ENCODE results near the gene LCP2.
"Not testable (repeated sequence)": the region's sequence is repeated elsewhere in the genome, so short reads cannot be mapped to it uniquely, and the experiment has no call there.

The LCP2 gene

GRCh38 chr5:170273968-170274710 lies 23.4 kb downstream of the LCP2 start:
- no peak for DNase-seq (ENCODE audit: low read depth in 2 of 2)

DNA sequence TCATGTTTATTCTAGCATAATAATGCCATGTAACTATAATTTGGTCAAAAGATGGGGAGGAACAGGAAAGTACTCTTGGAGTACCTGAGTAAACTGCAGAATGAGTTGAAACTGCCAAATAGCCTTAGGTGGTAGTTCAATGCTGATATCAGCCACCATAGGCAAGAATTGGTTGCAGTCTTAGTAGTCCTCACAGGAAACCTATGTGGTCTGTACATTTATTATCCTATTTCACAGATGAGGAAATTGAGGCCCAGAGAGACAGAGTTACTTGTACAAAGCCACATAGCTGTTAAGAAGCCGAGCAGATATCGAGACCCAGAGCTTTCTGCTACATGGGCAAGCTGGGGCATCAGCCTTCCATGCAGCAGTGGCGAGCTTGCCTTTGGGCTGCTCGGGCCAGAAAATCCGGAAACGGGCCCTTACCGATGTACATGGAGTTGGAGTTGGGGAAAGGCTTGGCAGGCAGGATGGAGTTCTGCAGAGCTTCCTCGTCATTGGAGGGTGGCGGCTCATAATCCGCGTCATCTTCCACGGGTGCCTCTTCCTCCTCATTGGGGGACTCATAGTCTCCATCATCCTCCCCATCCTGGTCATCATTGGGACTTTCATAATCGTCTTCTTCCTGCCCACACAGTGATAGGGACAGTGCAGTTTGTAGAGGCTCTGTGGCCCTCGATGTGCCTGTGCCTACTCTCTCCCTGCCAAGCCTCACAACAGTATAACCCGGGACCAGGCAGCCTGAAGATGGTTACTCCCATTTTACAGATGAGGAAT lies 27.1 kb downstream of the LCP2 start:
- DNase-seq (ENCODE audit: low read depth in 2 of 2) = no peak

- DNase-seq (ENCODE audit: low read depth in 2 of 2) = no peak
Observed at GRCh38 chr5:170269579-170269978, 28.0 kb downstream of the LCP2 start.

GRCh38 chr5:170268884-170269283 lies 28.7 kb downstream of the LCP2 start:
- DNase-seq (ENCODE audit: low read depth in 2 of 2) = no peak

DNA sequence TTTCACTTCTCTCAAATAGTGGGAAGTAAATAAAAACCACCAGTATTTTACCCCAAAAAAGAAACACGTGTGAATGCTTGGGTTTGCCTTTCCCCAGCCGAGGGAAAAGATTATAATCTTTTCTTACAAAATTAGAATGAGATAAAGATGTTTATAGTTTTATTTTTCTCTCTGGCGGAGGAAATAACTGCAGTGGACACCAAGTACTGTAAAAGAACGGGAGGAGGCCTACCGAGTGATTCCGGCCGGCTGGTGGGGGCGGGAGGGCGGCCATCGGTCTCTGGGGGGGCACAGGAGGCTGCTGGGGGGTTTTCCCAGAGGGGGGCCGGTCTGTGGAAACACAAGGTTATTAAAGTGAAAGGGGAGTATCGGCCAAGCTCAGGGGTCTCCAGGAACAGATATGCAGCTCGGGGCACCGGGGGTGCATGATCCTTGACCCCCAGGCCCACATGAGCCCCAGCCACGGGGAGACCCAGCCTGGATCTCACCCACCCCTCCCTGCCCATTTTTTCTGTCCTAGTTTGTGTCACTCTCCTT lies 29.4 kb downstream of the LCP2 start:
- DNase-seq (ENCODE audit: low read depth in 2 of 2) = no peak

DNA sequence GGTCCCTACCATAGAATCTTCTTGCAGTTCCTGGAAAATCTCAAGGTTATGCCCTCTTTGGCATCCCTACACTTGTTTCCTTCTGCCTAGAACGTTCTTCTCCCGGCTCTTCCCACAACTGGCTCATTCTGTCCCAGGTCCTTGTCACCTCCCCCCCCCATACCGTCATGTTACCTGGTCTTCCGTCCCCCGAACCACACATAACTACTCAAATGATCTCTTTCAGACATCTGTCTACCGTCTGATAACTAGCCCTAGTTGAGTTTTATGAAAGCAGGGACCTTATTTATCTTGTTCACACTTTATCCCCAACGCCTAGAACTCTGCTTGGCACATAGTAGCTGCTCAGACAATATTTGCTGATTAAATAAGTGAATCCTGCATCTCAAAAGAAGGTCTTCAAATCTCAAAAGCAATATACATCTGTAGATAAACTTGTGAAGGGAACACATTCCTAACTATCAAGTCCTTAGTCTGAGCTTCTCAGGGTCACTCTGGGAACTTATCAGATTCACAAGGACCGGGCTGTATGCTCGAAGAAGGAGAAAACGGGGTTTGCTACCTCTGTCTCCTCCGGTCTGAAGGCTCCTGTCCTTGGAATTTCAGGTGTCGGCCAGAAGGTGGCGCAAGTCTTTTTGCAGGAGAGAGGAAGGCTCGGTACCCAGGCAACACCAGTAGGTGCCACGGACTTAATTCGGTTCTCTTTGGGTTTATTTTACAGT lies 30.0 kb downstream of the LCP2 start:
- peak; percentile 43 to 61 for DNase-seq (ENCODE audit: low read depth in 2 of 2)

DNA sequence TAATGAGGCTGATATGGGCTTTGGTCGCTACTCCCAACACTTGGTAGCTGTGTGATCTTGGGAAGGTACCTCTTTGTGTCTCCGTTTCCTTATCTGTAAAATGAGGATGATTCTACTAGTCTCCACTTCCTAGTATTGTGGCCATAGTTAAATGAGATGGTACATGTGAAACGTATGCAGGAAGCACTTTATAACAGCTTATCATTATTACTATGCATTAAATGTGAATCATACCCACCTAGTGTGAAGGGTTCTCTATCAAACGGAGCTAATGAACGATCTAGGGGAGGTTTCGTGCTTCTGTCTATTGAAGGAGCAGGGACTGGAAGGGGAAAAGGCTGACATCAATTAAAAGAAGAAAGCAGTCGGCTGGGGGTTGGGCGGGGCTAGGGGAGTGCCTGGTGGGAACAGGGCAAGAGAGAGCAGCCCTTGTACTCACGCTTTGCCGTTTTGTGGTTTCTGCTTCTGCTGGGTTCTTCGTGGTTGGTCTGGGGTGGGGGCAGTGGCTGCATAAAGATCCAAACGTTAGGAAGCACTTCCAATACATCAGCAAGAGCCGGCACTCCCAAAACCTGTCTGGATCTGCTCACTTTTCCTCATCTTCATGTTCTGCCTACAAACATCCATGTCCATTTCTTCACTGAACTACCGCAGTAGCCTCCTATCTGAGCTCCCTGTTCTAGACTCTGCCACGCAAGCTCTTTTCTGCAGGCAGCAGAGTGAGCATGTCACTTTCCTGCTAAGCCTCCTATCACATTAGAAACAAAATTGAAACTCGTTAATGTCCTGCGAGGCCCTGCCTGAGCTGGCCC lies 30.8 kb downstream of the LCP2 start:
- DNase-seq (ENCODE audit: low read depth in 2 of 2) = no peak

GRCh38 chr5:170265522-170265921 lies 32.1 kb downstream of the LCP2 start:
- DNase-seq (ENCODE audit: low read depth in 2 of 2) = no peak

DNA sequence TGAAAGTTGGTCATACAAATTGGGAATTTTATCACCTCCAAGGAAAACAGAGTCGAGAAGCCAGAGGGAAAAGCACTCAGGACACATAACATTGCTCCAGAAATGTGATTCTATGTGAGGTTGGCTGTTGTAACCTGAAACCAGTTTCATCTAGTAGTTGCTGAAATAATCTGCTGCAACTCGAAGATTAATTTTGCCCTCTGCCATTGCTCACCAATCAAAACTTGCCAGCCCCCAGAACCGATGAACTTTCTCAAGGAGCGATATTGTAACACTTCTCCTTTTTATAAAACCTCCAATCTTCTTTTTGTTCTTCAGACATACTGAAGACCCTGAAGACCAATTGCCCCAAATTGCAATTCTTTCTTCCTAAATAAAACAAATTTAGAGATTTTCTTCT lies 33.7 kb downstream of the LCP2 start:
- no peak for DNase-seq (ENCODE audit: low read depth in 2 of 2)

- DNase-seq (ENCODE audit: low read depth in 2 of 2) = no peak
Observed at GRCh38 chr5:170262061-170263045, 35.2 kb downstream of the LCP2 start.

DNA sequence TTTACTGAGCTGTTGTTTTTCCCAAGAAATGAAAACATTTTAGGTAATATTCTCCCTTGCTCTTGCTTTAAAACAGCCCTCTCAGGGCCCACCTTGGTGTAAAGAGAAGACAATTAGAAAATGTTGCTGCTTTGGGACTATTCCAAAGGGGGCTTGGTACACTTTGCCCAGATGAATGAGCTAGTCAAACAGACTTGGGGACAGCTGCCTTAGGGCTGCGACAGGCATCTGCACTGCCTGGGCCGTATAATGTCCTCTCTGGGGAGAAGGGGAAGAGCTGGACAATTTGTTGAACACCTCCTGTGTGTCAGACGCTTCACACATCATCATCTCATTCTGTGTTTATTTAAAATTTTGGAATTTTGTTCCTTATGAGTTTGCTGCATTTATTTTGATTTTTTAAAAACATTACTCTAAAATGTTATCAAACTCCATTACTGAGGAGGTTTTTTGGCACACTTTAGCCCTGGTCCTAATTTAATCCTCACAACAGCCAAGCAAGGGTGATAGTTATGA lies 36.0 kb downstream of the LCP2 start:
- DNase-seq (ENCODE audit: low read depth in 2 of 2) = no peak

DNA sequence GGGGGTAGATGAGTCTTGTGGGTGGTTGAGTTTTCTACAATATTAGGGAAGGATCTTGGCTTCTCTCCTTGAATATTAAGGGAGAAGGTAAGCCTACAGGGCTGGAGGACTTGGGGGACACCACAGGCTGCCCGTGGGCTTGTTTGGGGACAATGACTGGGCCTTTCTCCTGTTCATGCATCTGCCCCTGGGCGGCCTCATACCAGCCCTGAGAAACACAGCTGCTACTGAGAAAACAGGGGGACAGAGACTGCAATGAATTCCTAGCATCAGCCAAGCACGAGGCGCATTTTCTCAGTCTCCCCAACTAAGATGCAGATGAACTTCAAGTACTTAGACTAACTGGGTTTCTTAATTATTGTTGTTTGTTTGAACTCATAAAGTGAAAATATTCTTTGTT lies 40.2 kb downstream of the LCP2 start:
- DNase-seq (ENCODE audit: low read depth in 2 of 2) = no peak

GRCh38 chr5:170256571-170256970 lies 41.0 kb downstream of the LCP2 start:
- no peak for DNase-seq (ENCODE audit: low read depth in 2 of 2)

DNA sequence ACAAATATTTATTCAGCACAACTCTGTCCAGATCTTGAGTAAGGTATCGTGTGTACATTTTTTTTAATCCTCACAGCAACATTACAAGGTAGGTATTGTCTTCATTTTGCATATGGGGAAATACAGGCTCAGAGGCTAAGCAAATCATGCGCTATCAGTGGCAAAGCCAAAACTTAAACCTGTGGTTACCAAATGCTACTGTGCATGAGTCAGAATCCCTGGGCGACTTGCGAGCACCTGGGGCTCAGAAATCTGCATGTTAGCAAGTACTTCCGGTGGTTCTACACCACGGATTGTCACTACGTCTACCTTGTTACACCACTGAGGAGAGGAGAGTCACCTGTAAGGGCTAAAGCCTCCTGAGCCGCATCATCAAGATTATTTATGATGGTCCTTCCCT lies 43.5 kb downstream of the LCP2 start:
- DNase-seq (ENCODE audit: low read depth in 2 of 2) = no peak

GRCh38 chr5:170252720-170253350 lies 44.7 kb downstream of the LCP2 start:
- no peak for DNase-seq (ENCODE audit: low read depth in 2 of 2)

- no peak for DNase-seq (ENCODE audit: low read depth in 2 of 2)
Observed at GRCh38 chr5:170252109-170252508, 45.5 kb downstream of the LCP2 start.

DNA sequence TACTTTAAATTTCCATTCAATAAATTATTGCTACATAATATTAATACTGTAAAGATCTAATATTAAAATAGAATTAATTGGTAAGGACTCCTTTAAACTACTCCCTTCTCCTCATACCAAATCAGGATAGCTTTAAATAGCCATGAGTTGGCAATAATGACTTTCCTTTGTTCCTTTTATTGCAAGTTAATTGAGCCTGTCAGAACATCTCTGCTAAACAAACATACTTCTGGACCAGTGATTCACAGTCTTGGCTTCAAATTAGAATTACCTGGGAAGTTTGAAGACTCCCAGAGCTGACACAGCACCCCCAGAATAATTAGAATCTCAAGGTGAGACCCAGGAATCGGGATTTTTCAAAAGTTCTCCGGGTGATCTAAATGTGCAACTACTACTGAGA lies 46.1 kb downstream of the LCP2 start:
- DNase-seq (ENCODE audit: low read depth in 2 of 2) = no peak

DNA sequence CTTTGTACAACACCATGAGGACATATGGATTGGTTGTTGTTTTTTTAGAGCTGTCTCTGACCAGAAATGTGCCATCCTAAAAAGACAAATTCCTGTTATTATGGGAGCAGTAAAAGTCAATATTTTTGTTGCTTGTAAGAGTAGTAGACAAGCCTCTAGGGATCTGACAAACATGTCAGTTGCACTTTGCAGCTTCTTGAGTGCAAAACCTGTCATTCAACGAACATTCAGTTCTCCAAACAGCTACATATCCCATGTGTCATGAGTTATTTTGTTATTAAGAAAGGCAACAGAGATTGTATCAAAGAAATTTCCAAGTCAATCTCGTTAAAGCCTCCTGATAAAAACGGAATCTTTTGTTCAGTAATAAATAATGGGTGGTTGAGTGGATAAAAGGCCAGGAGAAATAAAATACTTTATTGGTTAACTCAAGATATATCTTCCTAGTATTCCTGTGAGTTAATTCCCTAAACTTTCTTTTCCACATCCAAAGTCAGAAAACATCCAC lies 46.7 kb downstream of the LCP2 start:
- DNase-seq (ENCODE audit: low read depth in 2 of 2) = no peak

- no peak for DNase-seq (ENCODE audit: low read depth in 2 of 2)
Observed at GRCh38 chr5:170249355-170249754, 48.2 kb downstream of the LCP2 start.

GRCh38 chr5:170248931-170249227 lies 48.7 kb downstream of the LCP2 start:
- DNase-seq (ENCODE audit: low read depth in 2 of 2) = not testable (repeated sequence)
